ENCODE data around the gene C10orf90.

The C10orf90 gene

DNA sequence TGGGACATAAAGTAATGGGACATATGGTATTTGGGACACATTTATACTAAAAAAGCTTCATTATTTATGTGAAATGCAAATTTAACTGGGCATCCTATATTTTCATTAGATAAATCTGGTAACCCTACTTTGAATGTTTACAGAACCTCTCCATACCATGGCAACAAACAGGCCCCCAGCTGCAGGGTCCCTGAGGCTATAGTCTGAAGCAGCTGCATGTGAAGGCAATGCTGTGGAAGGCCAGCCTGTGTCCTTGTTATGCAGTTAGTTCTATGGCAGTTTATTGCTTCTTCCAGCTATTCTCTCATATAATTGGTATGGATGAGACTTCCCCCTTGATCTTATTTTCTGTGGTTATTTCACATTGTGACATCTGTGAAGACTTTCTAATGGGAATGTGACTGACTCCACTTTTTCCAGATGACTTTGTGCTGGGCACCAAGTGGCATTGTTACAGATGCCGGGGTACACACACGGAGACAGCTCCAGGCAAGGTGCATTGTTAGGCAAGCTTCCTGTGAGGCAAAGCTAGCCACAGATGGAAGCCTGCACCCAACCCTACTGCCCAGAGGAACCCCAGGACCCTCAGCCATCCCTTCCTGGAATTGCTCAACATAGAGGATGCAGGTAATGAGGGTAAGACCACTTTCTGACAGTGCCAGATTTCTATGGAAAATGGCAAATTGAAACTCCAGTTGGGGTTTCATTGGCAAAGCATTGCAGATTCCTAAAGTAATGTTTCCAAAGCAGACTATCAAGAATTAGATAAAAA is 232.7 kb downstream of the C10orf90 start:
- Histone ChIP-seq H3K27me3 (ENCODE audit: control insufficient read depth, insufficient read depth, low read length) (no peaks in the 10 kb centered on the region), H3K36me3 (ENCODE audit: control insufficient read depth, insufficient read depth, low read length) (no peaks in the 10 kb centered on the region), H3K4me3 (ENCODE audit: low read length) (no peak overlapping the region), H3K4me1 (ENCODE audit: control insufficient read depth, insufficient read depth, low read length) (no peaks in the 10 kb centered on the region), H3K9me3 (ENCODE audit: control insufficient read depth, low read length) (no peaks in the 10 kb centered on the region), H3K9ac (ENCODE audit: low read length) (no peak overlapping the region)

DNA sequence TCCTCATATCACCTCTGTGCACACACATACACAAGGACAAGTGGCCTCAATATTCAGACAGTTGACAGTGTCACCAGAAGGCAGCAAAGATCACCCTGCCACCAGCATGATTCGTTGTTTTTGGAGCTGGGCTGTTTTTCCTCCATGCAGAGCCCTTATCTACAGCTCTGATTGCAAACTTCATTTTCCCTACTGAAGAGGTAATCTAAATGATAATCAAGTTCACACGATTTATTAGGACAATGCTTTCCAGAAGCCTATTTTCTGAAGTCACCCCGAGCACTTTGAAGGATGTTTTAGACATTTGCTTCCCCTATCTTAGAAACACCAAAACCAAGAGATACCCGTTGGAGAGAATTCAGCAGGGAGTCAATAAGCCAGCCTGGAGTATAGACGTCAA is 236.3 kb downstream of the C10orf90 start:
- Histone ChIP-seq H3K27me3 (ENCODE audit: control insufficient read depth, insufficient read depth, low read length) (no peaks in the 10 kb centered on the region), H3K9me3 (ENCODE audit: control insufficient read depth, low read length) (no peaks in the 10 kb centered on the region), H3K4me1 (ENCODE audit: control insufficient read depth, insufficient read depth, low read length) (no peaks in the 10 kb centered on the region), H3K4me3 (ENCODE audit: low read length) (no peak overlapping the region), H3K9ac (ENCODE audit: low read length) (no peak overlapping the region), H3K36me3 (ENCODE audit: control insufficient read depth, insufficient read depth, low read length) (no peaks in the 10 kb centered on the region)

- no peak overlapping the region for H3K9ac ChIP-seq (ENCODE audit: low read length)
- H3K36me3 ChIP-seq (ENCODE audit: control insufficient read depth, insufficient read depth, low read length) = no peaks in the 10 kb centered on the region
- H3K4me1 ChIP-seq (ENCODE audit: control insufficient read depth, insufficient read depth, low read length) = no peaks in the 10 kb centered on the region
- no peak overlapping the region for H3K4me3 ChIP-seq (ENCODE audit: low read length)
- no peaks in the 10 kb centered on the region for H3K27me3 ChIP-seq (ENCODE audit: control insufficient read depth, insufficient read depth, low read length)
- no peaks in the 10 kb centered on the region for H3K9me3 ChIP-seq (ENCODE audit: control insufficient read depth, low read length)
Observed at GRCh38 chr10:126433351-126433750, 237.1 kb downstream of the C10orf90 start.

DNA sequence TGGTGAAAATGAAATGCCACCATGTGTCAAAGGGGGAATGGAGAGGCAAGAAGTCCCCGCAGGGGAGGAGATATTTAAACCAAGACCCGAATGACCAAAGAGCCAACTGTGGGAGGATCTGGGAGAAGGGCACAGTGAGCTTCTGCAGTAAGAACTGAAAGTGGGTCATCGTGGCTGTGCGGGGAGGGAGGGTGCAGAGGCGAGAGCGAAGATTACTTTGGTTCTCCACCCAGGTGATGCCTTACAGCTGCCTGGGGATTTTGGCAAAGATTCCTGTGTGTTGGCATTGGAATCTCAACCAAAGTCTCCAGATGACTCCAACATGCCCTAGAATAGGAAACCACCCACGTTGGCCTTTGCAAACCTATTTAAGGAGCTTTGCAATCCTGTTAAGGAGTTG is 238.0 kb downstream of the C10orf90 start:
- Histone ChIP-seq H3K4me3 (ENCODE audit: low read length) (no peak overlapping the region), H3K9ac (ENCODE audit: low read length) (no peak overlapping the region), H3K36me3 (ENCODE audit: control insufficient read depth, insufficient read depth, low read length) (no peaks in the 10 kb centered on the region), H3K27me3 (ENCODE audit: control insufficient read depth, insufficient read depth, low read length) (no peaks in the 10 kb centered on the region), H3K4me1 (ENCODE audit: control insufficient read depth, insufficient read depth, low read length) (no peaks in the 10 kb centered on the region), H3K9me3 (ENCODE audit: control insufficient read depth, low read length) (no peaks in the 10 kb centered on the region)

- Histone ChIP-seq H3K36me3 (ENCODE audit: control insufficient read depth, insufficient read depth, low read length) (no peaks in the 10 kb centered on the region), H3K9me3 (ENCODE audit: control insufficient read depth, low read length) (no peaks in the 10 kb centered on the region), H3K9ac (ENCODE audit: low read length) (no peak overlapping the region), H3K4me3 (ENCODE audit: low read length) (no peak overlapping the region), H3K4me1 (ENCODE audit: control insufficient read depth, insufficient read depth, low read length) (no peaks in the 10 kb centered on the region), H3K27me3 (ENCODE audit: control insufficient read depth, insufficient read depth, low read length) (no peaks in the 10 kb centered on the region)
Observed at GRCh38 chr10:126431816-126432215, 238.7 kb downstream of the C10orf90 start.

- Histone ChIP-seq H3K4me1 (ENCODE audit: control insufficient read depth, insufficient read depth, low read length) (no peaks in the 10 kb centered on the region), H3K27me3 (ENCODE audit: control insufficient read depth, insufficient read depth, low read length) (no peaks in the 10 kb centered on the region), H3K4me3 (ENCODE audit: low read length) (no peak overlapping the region), H3K36me3 (ENCODE audit: control insufficient read depth, insufficient read depth, low read length) (no peaks in the 10 kb centered on the region), H3K9me3 (ENCODE audit: control insufficient read depth, low read length) (no peaks in the 10 kb centered on the region), H3K9ac (ENCODE audit: low read length) (no peak overlapping the region)
Observed at GRCh38 chr10:126430512-126430911, 240.0 kb downstream of the C10orf90 start.

GRCh38 chr10:126429275-126429674 is 241.2 kb downstream of the C10orf90 start:
- Histone ChIP-seq H3K9me3 (ENCODE audit: control insufficient read depth, low read length) (no peaks in the 10 kb centered on the region), H3K4me3 (ENCODE audit: low read length) (no peak overlapping the region), H3K27me3 (ENCODE audit: control insufficient read depth, insufficient read depth, low read length) (no peaks in the 10 kb centered on the region)

GRCh38 chr10:126425489-126426065 is 244.9 kb downstream of the C10orf90 start:
- Histone ChIP-seq H3K36me3 (ENCODE audit: control insufficient read depth, insufficient read depth, low read length) (no peaks in the 10 kb centered on the region), H3K4me1 (ENCODE audit: control insufficient read depth, insufficient read depth, low read length) (no peaks in the 10 kb centered on the region), H3K9ac (ENCODE audit: low read length) (no peak overlapping the region), H3K4me3 (ENCODE audit: low read length) (no peak overlapping the region), H3K9me3 (ENCODE audit: control insufficient read depth, low read length) (no peaks in the 10 kb centered on the region), H3K27me3 (ENCODE audit: control insufficient read depth, insufficient read depth, low read length) (no peaks in the 10 kb centered on the region)

More at GRCh38 chr10:126429275-126429674, 241.2 kb downstream of the C10orf90 start:
- Histone ChIP-seq H3K4me1 (ENCODE audit: control insufficient read depth, insufficient read depth, low read length) (no peaks in the 10 kb centered on the region), H3K9ac (ENCODE audit: low read length) (no peak overlapping the region), H3K36me3 (ENCODE audit: control insufficient read depth, insufficient read depth, low read length) (no peaks in the 10 kb centered on the region)

DNA sequence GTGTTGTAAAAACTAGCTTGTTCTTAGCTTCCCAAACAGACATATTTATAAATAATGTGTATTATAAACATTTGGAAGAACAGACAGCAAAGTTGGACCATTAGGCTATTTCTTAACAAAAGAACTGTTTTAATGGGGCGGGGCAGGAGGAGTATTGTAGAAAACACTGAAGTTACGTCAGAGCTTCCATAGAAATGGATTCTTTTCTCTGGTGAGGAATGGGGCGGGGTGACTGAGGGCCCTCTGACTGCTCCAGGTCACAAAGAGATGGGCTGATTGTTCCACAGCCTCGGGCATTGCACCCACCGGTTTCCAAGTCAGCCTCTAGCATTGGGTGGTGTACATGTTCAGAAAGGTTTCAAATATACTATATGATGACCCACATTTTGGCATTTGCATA is 245.5 kb downstream of the C10orf90 start:
- H3K9me3 ChIP-seq (ENCODE audit: control insufficient read depth, low read length) = no peaks in the 10 kb centered on the region
- H3K27me3 ChIP-seq (ENCODE audit: control insufficient read depth, insufficient read depth, low read length) = no peaks in the 10 kb centered on the region
- no peaks in the 10 kb centered on the region for H3K4me1 ChIP-seq (ENCODE audit: control insufficient read depth, insufficient read depth, low read length)
- no peak overlapping the region for H3K4me3 ChIP-seq (ENCODE audit: low read length)
- H3K36me3 ChIP-seq (ENCODE audit: control insufficient read depth, insufficient read depth, low read length) = no peaks in the 10 kb centered on the region
- no peak overlapping the region for H3K9ac ChIP-seq (ENCODE audit: low read length)

DNA sequence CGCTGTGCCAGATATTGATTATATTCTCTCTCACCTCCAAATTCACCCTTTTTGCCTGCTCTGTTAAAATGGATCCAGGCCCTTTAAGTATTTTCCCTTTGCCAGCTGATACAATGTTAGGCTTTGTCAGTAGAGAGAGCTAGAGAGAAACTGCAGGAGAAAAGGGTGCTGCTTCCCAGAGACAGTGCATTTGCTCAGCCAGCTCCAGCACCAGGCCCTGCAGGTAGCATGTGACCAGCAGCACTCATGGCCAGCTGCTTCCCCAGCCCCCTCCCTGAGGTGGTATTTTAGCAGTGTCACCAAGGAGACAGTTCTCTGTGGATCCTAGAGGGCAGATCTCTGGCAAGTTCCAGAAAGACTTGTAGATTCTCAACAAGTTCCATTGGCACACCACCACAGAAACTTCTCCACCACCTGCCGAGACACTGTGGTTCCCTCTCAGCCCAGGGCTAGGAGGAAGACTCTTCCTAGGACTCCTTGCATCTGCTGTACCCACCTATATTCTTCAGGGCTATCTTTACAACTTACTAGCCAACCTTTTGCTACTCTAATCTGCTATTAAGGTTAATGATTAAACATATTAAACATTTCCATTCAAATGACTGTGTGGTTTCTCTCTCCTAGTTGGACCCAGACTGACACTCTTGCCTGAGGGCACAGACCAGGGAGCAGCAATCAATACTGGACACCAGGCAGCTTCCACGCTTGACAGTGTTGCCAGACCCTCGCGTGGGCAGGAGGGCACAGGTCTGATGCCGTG is 246.6 kb downstream of the C10orf90 start:
- Histone ChIP-seq H3K9ac (ENCODE audit: low read length) (no peak overlapping the region), H3K9me3 (ENCODE audit: control insufficient read depth, low read length) (no peaks in the 10 kb centered on the region), H3K36me3 (ENCODE audit: control insufficient read depth, insufficient read depth, low read length) (no peaks in the 10 kb centered on the region), H3K27me3 (ENCODE audit: control insufficient read depth, insufficient read depth, low read length) (no peaks in the 10 kb centered on the region), H3K4me1 (ENCODE audit: control insufficient read depth, insufficient read depth, low read length) (no peaks in the 10 kb centered on the region), H3K4me3 (ENCODE audit: low read length) (no peak overlapping the region)

- H3K36me3 ChIP-seq (ENCODE audit: control insufficient read depth, insufficient read depth, low read length) = no peaks in the 10 kb centered on the region
- H3K4me3 ChIP-seq (ENCODE audit: low read length) = no peak overlapping the region
- H3K27me3 ChIP-seq (ENCODE audit: control insufficient read depth, insufficient read depth, low read length) = no peaks in the 10 kb centered on the region
- H3K4me1 ChIP-seq (ENCODE audit: control insufficient read depth, insufficient read depth, low read length) = no peaks in the 10 kb centered on the region
- H3K9me3 ChIP-seq (ENCODE audit: control insufficient read depth, low read length) = no peaks in the 10 kb centered on the region
- H3K9ac ChIP-seq (ENCODE audit: low read length) = no peak overlapping the region
Observed at GRCh38 chr10:126422567-126422966, 247.9 kb downstream of the C10orf90 start.

GRCh38 chr10:126421756-126422256 is 248.7 kb downstream of the C10orf90 start:
- H3K4me1 ChIP-seq (ENCODE audit: control insufficient read depth, insufficient read depth, low read length) = no peaks in the 10 kb centered on the region
- H3K4me3 ChIP-seq (ENCODE audit: low read length) = no peak overlapping the region
- H3K36me3 ChIP-seq (ENCODE audit: control insufficient read depth, insufficient read depth, low read length) = no peaks in the 10 kb centered on the region
- H3K9me3 ChIP-seq (ENCODE audit: control insufficient read depth, low read length) = no peaks in the 10 kb centered on the region
- no peak overlapping the region for H3K9ac ChIP-seq (ENCODE audit: low read length)
- H3K27me3 ChIP-seq (ENCODE audit: control insufficient read depth, insufficient read depth, low read length) = no peaks in the 10 kb centered on the region

Data from mucosa of stomach (tissue), 1 donor.